ENCODE results near the gene FAM162A. TPM values are rescaled to one million over a fixed set of nuclear protein-coding genes. Genes with fewer than 3 reads are reported as not detected.

Gene FAM162A
- polyA plus RNA-seq, 1 donor from 2014 or later: 16.2 TPM

GRCh38 chr3:122421836-122422235, 37.9 kb downstream of the FAM162A start (continued):
- TF ChIP-seq EP300 (conservative IDR thresholded peaks at IDR 0.05; ENCODE audit: poor library complexity, severe bottlenecking) (no peak), MXI1 (conservative IDR thresholded peaks at IDR 0.05; ENCODE audit: poor library complexity, severe bottlenecking) (no peak)

GRCh38 chr3:122427857-122428471, 44.0 kb downstream of the FAM162A start:
- Histone ChIP-seq H3K27me3 (ENCODE audit: insufficient read depth, low read depth, low read length) (no peaks in the 10 kb centered on the region), H3K79me2 (replicated peaks; ENCODE audit: insufficient read depth, low read length) (no peaks in the 10 kb centered on the region), H3F3A (ENCODE audit: insufficient read depth, low read length, poor library complexity, severe bottlenecking) (no peaks in the 10 kb centered on the region), H3K9me3 (ENCODE audit: low read length) (no peaks in the 10 kb centered on the region), H3K9ac (ENCODE audit: low read length) (no peak overlapping the region), H3K9me2 (ENCODE audit: insufficient read depth, low read length) (no peaks in the 10 kb centered on the region), H4K20me1 (ENCODE audit: insufficient read depth) (no peaks in the 10 kb centered on the region), H3K27ac (ENCODE audit: low read length) (no peak overlapping the region), H3K4me2 (ENCODE audit: low read length) (no peak overlapping the region), H2AFZ (ENCODE audit: low read depth, low read length) (no peak overlapping the region), H3K4me3 (ENCODE audit: low read length) (no peak overlapping the region), H3K36me3 (ENCODE audit: insufficient read depth, low read length) (peaks cover 9% of the 10 kb centered on the region)
- TF ChIP-seq CTCF (IDR thresholded peaks at IDR 0.05; ENCODE audit: poor library complexity, severe bottlenecking): no peak
- TF ChIP-seq REST (IDR thresholded peaks at IDR 0.05; ENCODE audit: borderline replicate concordance): no peak

GRCh38 chr3:122430371-122430770, 46.4 kb downstream of the FAM162A start:
- H3K9me2 ChIP-seq (ENCODE audit: insufficient read depth, low read length): no peaks in the 10 kb centered on the region
- no peaks in the 10 kb centered on the region for H3K27me3 ChIP-seq (ENCODE audit: insufficient read depth, low read depth, low read length)
- H3K9ac ChIP-seq (ENCODE audit: low read length): no peak overlapping the region
- no peaks in the 10 kb centered on the region for H3F3A ChIP-seq (ENCODE audit: insufficient read depth, low read length, poor library complexity, severe bottlenecking)
- H3K79me2 ChIP-seq (replicated peaks; ENCODE audit: insufficient read depth, low read length): no peaks in the 10 kb centered on the region
- no peak for TF ChIP-seq RAD21 (conservative IDR thresholded peaks at IDR 0.05)
- TF ChIP-seq MXI1 (conservative IDR thresholded peaks at IDR 0.05; ENCODE audit: poor library complexity, severe bottlenecking): no peak
- no peak for TF ChIP-seq TAF1 (IDR thresholded peaks at IDR 0.05; ENCODE audit: low read depth)
- TF ChIP-seq REST (IDR thresholded peaks at IDR 0.05; ENCODE audit: borderline replicate concordance): no peak
- no peak for TF ChIP-seq POLR2AphosphoS5 (IDR thresholded peaks at IDR 0.05)
- TF ChIP-seq EP300 (conservative IDR thresholded peaks at IDR 0.05; ENCODE audit: poor library complexity, severe bottlenecking): no peak
- no peak for TF ChIP-seq SMC3 (conservative IDR thresholded peaks at IDR 0.05; ENCODE audit: poor library complexity)
- no peak for TF ChIP-seq CTCF (IDR thresholded peaks at IDR 0.05; ENCODE audit: poor library complexity, severe bottlenecking)
- TF ChIP-seq EZH2 (IDR thresholded peaks at IDR 0.05; ENCODE audit: borderline replicate concordance, insufficient read depth, low read length, poor library complexity, severe bottlenecking): no peak
- H2AFZ ChIP-seq (ENCODE audit: low read depth, low read length): no peak overlapping the region
- peaks cover 9% of the 10 kb centered on the region for H3K36me3 ChIP-seq (ENCODE audit: insufficient read depth, low read length)
- H4K20me1 ChIP-seq (ENCODE audit: insufficient read depth): no peaks in the 10 kb centered on the region
- H3K4me2 ChIP-seq (ENCODE audit: low read length): no peak overlapping the region
- no peaks in the 10 kb centered on the region for H3K9me3 ChIP-seq (ENCODE audit: low read length)
- H3K4me3 ChIP-seq (ENCODE audit: low read length): no peak overlapping the region
- no peak overlapping the region for H3K27ac ChIP-seq (ENCODE audit: low read length)

All from neural cell (in vitro differentiated cells).